Measurements from ENCODE around the gene CACNA1I. TPM values are rescaled to one million over a fixed set of nuclear protein-coding genes. Genes with fewer than 3 reads are reported as not detected.

CACNA1I gene
- total RNA-seq, 1 donor from 2014 or later: 0.41 TPM

- H3K4me3 Mint-ChIP-seq (ENCODE audit: low read depth): no peak overlapping the region
- peaks cover 5% of the 10 kb centered on the region for H3K4me1 Mint-ChIP-seq (ENCODE audit: low read depth)
- no peaks in the 10 kb centered on the region for H3K36me3 Mint-ChIP-seq (ENCODE audit: insufficient read depth)
- peaks cover 33% of the 10 kb centered on the region for H3K27me3 Mint-ChIP-seq
- no peak for DNase-seq (ENCODE audit: low spot score, unreplicated experiment)
- no peak for TF ChIP-seq CTCF (IDR thresholded peaks at IDR 0.05; ENCODE audit: unreplicated experiment)
- peaks cover 3% of the 10 kb centered on the region for H3K9me3 Mint-ChIP-seq (ENCODE audit: low read depth)
- no peak overlapping the region for H3K27ac Mint-ChIP-seq
Measured at GRCh38 chr22:39603345-39603744, 32.8 kb downstream of the CACNA1I start.

- no peaks in the 10 kb centered on the region for H3K36me3 Mint-ChIP-seq (ENCODE audit: insufficient read depth)
- DNase-seq (ENCODE audit: low spot score, unreplicated experiment): no peak
- H3K4me1 Mint-ChIP-seq (ENCODE audit: low read depth): peaks cover 3% of the 10 kb centered on the region
- TF ChIP-seq CTCF (IDR thresholded peaks at IDR 0.05; ENCODE audit: unreplicated experiment): no peak
- H3K27ac Mint-ChIP-seq: no peak overlapping the region
- H3K4me3 Mint-ChIP-seq (ENCODE audit: low read depth): no peak overlapping the region
- no peaks in the 10 kb centered on the region for H3K9me3 Mint-ChIP-seq (ENCODE audit: low read depth)
- peaks cover 28% of the 10 kb centered on the region for H3K27me3 Mint-ChIP-seq
Measured at GRCh38 chr22:39610246-39610645, 39.7 kb downstream of the CACNA1I start.

- no peak for DNase-seq (ENCODE audit: low spot score, unreplicated experiment)
- Mint-ChIP-seq H3K27ac (no peak overlapping the region), H3K4me3 (ENCODE audit: low read depth) (no peak overlapping the region), H3K9me3 (ENCODE audit: low read depth) (no peaks in the 10 kb centered on the region), H3K36me3 (ENCODE audit: insufficient read depth) (no peaks in the 10 kb centered on the region), H3K4me1 (ENCODE audit: low read depth) (peaks cover 3% of the 10 kb centered on the region), H3K27me3 (peaks cover 34% of the 10 kb centered on the region)
- no peak for TF ChIP-seq CTCF (IDR thresholded peaks at IDR 0.05; ENCODE audit: unreplicated experiment)
Measured at GRCh38 chr22:39610766-39611165, 40.2 kb downstream of the CACNA1I start.

- no peak overlapping the region for H3K27ac Mint-ChIP-seq
- H3K27me3 Mint-ChIP-seq: peaks cover 35% of the 10 kb centered on the region
- H3K9me3 Mint-ChIP-seq (ENCODE audit: low read depth): no peaks in the 10 kb centered on the region
- no peak for TF ChIP-seq CTCF (IDR thresholded peaks at IDR 0.05; ENCODE audit: unreplicated experiment)
- H3K4me3 Mint-ChIP-seq (ENCODE audit: low read depth): no peak overlapping the region
- no peaks in the 10 kb centered on the region for H3K36me3 Mint-ChIP-seq (ENCODE audit: insufficient read depth)
- DNase-seq (ENCODE audit: low spot score, unreplicated experiment): no peak
- peaks cover 3% of the 10 kb centered on the region for H3K4me1 Mint-ChIP-seq (ENCODE audit: low read depth)
Measured at GRCh38 chr22:39611360-39611759, 40.8 kb downstream of the CACNA1I start.

- Mint-ChIP-seq H3K4me1 (ENCODE audit: low read depth) (no peaks in the 10 kb centered on the region), H3K9me3 (ENCODE audit: low read depth) (no peaks in the 10 kb centered on the region), H3K27me3 (peaks cover 38% of the 10 kb centered on the region), H3K4me3 (ENCODE audit: low read depth) (no peak overlapping the region), H3K27ac (no peak overlapping the region), H3K36me3 (ENCODE audit: insufficient read depth) (no peaks in the 10 kb centered on the region)
- TF ChIP-seq CTCF (IDR thresholded peaks at IDR 0.05; ENCODE audit: unreplicated experiment): no peak
- no peak for DNase-seq (ENCODE audit: low spot score, unreplicated experiment)
Measured at GRCh38 chr22:39612811-39613548, 42.4 kb downstream of the CACNA1I start.

All from progenitor cell of endocrine pancreas (in vitro differentiated cells).